Endothelial cell of umbilical vein (primary cell): ENCODE data around the gene CCN2. TPM values are rescaled to one million over a fixed set of nuclear protein-coding genes. Genes with fewer than 3 reads are reported as not detected.

Experiments
- BruUV-seq: library from RNA; stranded (reverse); fragments of 400-500 nt; replicated peaks from 2 replicates; lab custom pipeline; 2021; lab: Mats Ljungman, UMichigan
- CTCF ChIA-PET: fragments of 300-600, 350-600 bp; sonication (Branson Sonifier 250); formaldehyde crosslinking; loops from one replicate; lab custom pipeline; 2021; ENCODE audit warnings: antibody characterized with exemption, inconsistent platforms; lab: Charles Lee
- POLR2A ChIA-PET: fragments of 300-600, 350-600 bp; sonication (Branson Sonifier 250); formaldehyde crosslinking; loops from one replicate; lab custom pipeline; 2021; ENCODE audit warnings: antibody characterized with exemption, inconsistent platforms; lab: Charles Lee
- DNase-seq: peaks from one replicate; pipeline ENCODE4 v3.0.0-alpha.2; 2011; ENCODE audit warnings: low read depth, low spot score
- FAIRE-seq: peaks from 2 replicates; lab custom pipeline; 2011; peaks lifted over from hg19 to GRCh38; lab: Jason Lieb, UNC
- H2AFZ ChIP-seq: 2 replicates; pipeline ENCODE4 v1.6.0; 2012; ENCODE audit warnings: low read depth, low read length, control low read depth, inconsistent platforms
- H3K27ac ChIP-seq: 2 replicates; pipeline ENCODE4 v1.5.1; 2011; ENCODE audit warnings: low read depth, mild to moderate bottlenecking, control low read depth, low read length, moderate library complexity; ENCODE audit not compliant: insufficient read depth
- H3K27me3 ChIP-seq, 2 experiments: 2 replicates each; pipeline versions ENCODE4 v1.6.0 to v1.6.1; 2011; ENCODE audit warnings: low read length in 2 of 2, mixed read lengths in 1 of 2; ENCODE audit not compliant: control insufficient read depth in 2 of 2, insufficient read depth in 2 of 2
- H3K36me3 ChIP-seq, 2 experiments: 2 replicates in 1 of 2; 3 replicates in 1 of 2; pipeline ENCODE4 v1.5.1; 2011; ENCODE audit warnings: low read length in 2 of 2, mild to moderate bottlenecking in 1 of 2, moderate library complexity in 1 of 2; ENCODE audit not compliant: control insufficient read depth in 2 of 2, insufficient read depth in 2 of 2; ENCODE audit errors: extremely low read depth in 1 of 2
- H3K4me1 ChIP-seq: 3 replicates; pipeline ENCODE4 v1.5.1; 2011; ENCODE audit warnings: mild to moderate bottlenecking, low read length; ENCODE audit not compliant: control insufficient read depth, insufficient read depth; ENCODE audit errors: extremely low read depth
- H3K4me2 ChIP-seq: 2 replicates; pipeline ENCODE4 v1.6.1; 2011; ENCODE audit warnings: low read length, control low read depth, mixed read lengths; ENCODE audit not compliant: insufficient read depth
- H3K4me3 ChIP-seq, 3 experiments: fragments of 200-600 bp in 1 of 3; sonication (generic), shearing (Covaris generic) in 1 of 3; replicated peaks in 1 of 3; 2 replicates each; pipeline ENCODE4 v1.5.1; 2011 to 2016; ENCODE audit warnings: control low read depth in 3 of 3, low read length in 3 of 3, mild to moderate bottlenecking in 2 of 3, inconsistent platforms in 1 of 3, low read depth in 1 of 3, moderate library complexity in 1 of 3; ENCODE audit not compliant: insufficient read depth in 1 of 3
- H3K79me2 ChIP-seq: 2 replicates; pipeline ENCODE4 v1.6.0; 2012; ENCODE audit warnings: low read length, inconsistent platforms; ENCODE audit not compliant: control insufficient read depth, insufficient read depth
- H3K9ac ChIP-seq: replicated peaks from 2 replicates; pipeline ENCODE3; 2011; ENCODE audit warnings: low read length, control low read depth; ENCODE audit not compliant: insufficient read depth; ENCODE audit errors: extremely low read depth
- H3K9me1 ChIP-seq: replicated peaks from 3 replicates; pipeline ENCODE4 v1.6.0; 2011; ENCODE audit warnings: mild to moderate bottlenecking, low read length; ENCODE audit not compliant: control insufficient read depth, insufficient read depth; ENCODE audit errors: extremely low read depth
- H3K9me3 ChIP-seq: replicated peaks from 2 replicates; pipeline ENCODE4 v1.5.1; 2012; ENCODE audit warnings: low read length, inconsistent platforms; ENCODE audit not compliant: control insufficient read depth, insufficient read depth
- H4K20me1 ChIP-seq: replicated peaks from 2 replicates; pipeline ENCODE3; 2011; ENCODE audit warnings: mild to moderate bottlenecking, low read length; ENCODE audit not compliant: control insufficient read depth, insufficient read depth; ENCODE audit errors: extremely low read depth
- EZH2 ChIP-seq: IDR thresholded peaks from 2 replicates; pipeline ENCODE4 v1.6.1; 2012; ENCODE audit warnings: borderline replicate concordance, low read depth, mild to moderate bottlenecking, moderate library complexity, low read length, inconsistent platforms; ENCODE audit not compliant: severe bottlenecking
- GATA2 ChIP-seq: IDR thresholded peaks from 2 replicates; pipeline ENCODE4 v1.7.0; 2011; ENCODE audit warnings: low read depth, mild to moderate bottlenecking, moderate library complexity, mixed read lengths, low read length; ENCODE audit not compliant: insufficient read length, insufficient read depth
- MYC ChIP-seq: IDR thresholded peaks from one replicate; pipeline ENCODE4 v1.6.1; 2011; ENCODE audit warnings: mild to moderate bottlenecking, low read depth, low read length
- POLR2A ChIP-seq: IDR thresholded peaks from 2 replicates; pipeline ENCODE4 v1.6.1; 2012; ENCODE audit warnings: low read depth, mild to moderate bottlenecking, control low read depth, low read length
- POLR2AphosphoS5 ChIP-seq: IDR thresholded peaks from 2 replicates; pipeline ENCODE4 v1.6.1; 2012; ENCODE audit warnings: low read depth, mild to moderate bottlenecking, control low read depth, low read length, moderate library complexity; ENCODE audit not compliant: insufficient read depth
- dilution Hi-C: fragments of 300-500 bp; cut with MboI; formaldehyde crosslinking; loops from one replicate; pipeline ENCODE4 v1.15.0; 2019; ENCODE audit warnings: low sequenced_read_pairs; ENCODE audit not compliant: extremely low pct_ligation_motif_present
- intact Hi-C: fragments of 100-400 bp; cut with micrococcal nuclease; formaldehyde crosslinking; loops from one replicate; pipeline ENCODE4 v1.10.0; 2022
- polyA plus RNA-seq, 4 experiments: library from polyadenylated mRNA; depleted of rRNA in 3 of 4; stranded (reverse) in 3 of 4; unstranded in 1 of 4; fragments of >200 nt; gene quantifications; 2 replicates each; pipeline versions ENCODE4 v1.2.1 to v1.2.3, GENCODE V29; 2011 to 2012; ENCODE audit warnings: missing spikeins in 1 of 4
- total RNA-seq: library from RNA; stranded (reverse); gene quantifications from 2 replicates; pipeline ENCODE4 v1.2.3, GENCODE V29; 2021
- TF ChIP-seq, protein P1 (sequence below): IDR thresholded peaks from 2 replicates; pipeline ENCODE4 v1.6.1; 2011; ENCODE audit not compliant: insufficient read depth, insufficient read length
- TF ChIP-seq, protein P2 (sequence below), 2 donors: IDR thresholded peaks; 1 replicate in 1 of 2; 2 replicates in 1 of 2; pipeline ENCODE4 v1.5.1; 2011; ENCODE audit warnings: low read length in 2 of 2, mild to moderate bottlenecking in 2 of 2, moderate library complexity in 2 of 2, control low read depth in 1 of 2, inconsistent platforms in 1 of 2, low read depth in 1 of 2; ENCODE audit not compliant: insufficient read depth in 1 of 2; ENCODE audit errors: extremely low read depth in 1 of 2

CCN2 gene
- total and polyA plus RNA-seq, 2 donors (not counting 3 experiments of a cell fraction or from before 2014, with no cell fraction given): 1,926 to 2,488 TPM

DNA sequence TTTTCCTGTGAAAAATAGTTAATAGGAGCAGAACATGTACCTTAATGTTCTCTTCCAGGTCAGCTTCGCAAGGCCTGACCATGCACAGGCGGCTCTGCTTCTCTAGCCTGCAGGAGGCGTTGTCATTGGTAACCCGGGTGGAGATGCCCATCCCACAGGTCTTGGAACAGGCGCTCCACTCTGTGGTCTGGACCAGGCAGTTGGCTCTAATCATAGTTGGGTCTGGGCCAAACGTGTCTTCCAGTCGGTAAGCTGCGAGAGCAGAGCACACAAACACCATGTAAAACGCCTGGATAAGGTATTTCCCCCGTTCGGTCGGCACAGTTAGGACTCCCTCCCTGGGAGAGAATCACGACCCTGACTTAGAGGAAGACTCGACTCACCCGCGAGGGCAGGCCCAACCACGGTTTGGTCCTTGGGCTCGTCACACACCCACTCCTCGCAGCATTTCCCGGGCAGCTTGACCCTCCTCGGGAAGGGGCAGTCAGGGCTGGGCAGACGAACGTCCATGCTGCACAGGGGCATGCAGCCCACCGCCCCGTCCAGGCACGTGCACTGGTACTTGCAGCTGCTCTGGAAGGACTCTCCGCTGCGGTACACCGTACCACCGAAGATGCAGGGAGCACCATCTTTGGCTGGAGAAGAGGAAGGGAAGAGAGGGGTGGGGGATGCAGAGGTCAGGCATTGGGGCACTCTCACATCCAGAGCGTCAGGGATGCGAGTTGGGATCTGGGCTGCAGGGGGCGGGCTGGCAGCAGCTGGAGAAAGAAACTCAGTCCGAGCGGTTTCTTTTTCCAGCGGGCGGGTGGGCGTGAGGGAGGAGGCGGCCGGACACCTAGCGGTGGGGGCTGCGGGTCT, 1.0 kb downstream of the CCN2 start:
- H3K36me3 ChIP-seq: peaks cover 10 to 11% of the 10 kb centered on the region in 2 experiments
- dilution Hi-C loops: no loop called here
- peaks cover 35% of the 10 kb centered on the region for H3K4me1 ChIP-seq
- BruUV-seq: TSS peak; percentile 40
- DNase-seq (peak; percentile 55), FAIRE-seq (no peak)
- TF ChIP-seq, protein P1, sequence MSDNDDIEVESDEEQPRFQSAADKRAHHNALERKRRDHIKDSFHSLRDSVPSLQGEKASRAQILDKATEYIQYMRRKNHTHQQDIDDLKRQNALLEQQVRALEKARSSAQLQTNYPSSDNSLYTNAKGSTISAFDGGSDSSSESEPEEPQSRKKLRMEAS: peak; percentile 11
- TF ChIP-seq EZH2 (no peak), POLR2A (peak; percentile 94), MYC (peak; percentile 82), POLR2AphosphoS5 (peak; percentile 85), GATA2 (no peak)
- TF ChIP-seq, protein P2, sequence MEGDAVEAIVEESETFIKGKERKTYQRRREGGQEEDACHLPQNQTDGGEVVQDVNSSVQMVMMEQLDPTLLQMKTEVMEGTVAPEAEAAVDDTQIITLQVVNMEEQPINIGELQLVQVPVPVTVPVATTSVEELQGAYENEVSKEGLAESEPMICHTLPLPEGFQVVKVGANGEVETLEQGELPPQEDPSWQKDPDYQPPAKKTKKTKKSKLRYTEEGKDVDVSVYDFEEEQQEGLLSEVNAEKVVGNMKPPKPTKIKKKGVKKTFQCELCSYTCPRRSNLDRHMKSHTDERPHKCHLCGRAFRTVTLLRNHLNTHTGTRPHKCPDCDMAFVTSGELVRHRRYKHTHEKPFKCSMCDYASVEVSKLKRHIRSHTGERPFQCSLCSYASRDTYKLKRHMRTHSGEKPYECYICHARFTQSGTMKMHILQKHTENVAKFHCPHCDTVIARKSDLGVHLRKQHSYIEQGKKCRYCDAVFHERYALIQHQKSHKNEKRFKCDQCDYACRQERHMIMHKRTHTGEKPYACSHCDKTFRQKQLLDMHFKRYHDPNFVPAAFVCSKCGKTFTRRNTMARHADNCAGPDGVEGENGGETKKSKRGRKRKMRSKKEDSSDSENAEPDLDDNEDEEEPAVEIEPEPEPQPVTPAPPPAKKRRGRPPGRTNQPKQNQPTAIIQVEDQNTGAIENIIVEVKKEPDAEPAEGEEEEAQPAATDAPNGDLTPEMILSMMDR (IDR thresholded peaks at IDR 0.05; ENCODE audit: extremely low read depth in 1 of 2, insufficient read depth in 1 of 2, low read depth in 1 of 2, low read length in 2 of 2): peak; percentile 5 to 37
- H3K9me3 ChIP-seq: no peaks in the 10 kb centered on the region
- H3K9me1 ChIP-seq: no peaks in the 10 kb centered on the region
- peaks cover 33% of the 10 kb centered on the region for H3K79me2 ChIP-seq
- H3K4me2 ChIP-seq: peak overlapping the region; percentile 59
- peak overlapping the region; percentile 98 for H3K9ac ChIP-seq
- H4K20me1 ChIP-seq: no peaks in the 10 kb centered on the region
- H2AFZ ChIP-seq: no peak overlapping the region
- peak overlapping the region; percentile 69 for H3K27ac ChIP-seq
- peak overlapping the region; percentile 10 to 93 (median 88) for H3K4me3 ChIP-seq
- POLR2A ChIA-PET: interaction anchor here (1.2 to 7.3 kb wide), 9 partner anchors 31 to 321 kb away, joined by 3 to 200 read pairs (median 20); no protein-coding TSS in a partner anchor
- intact Hi-C loops: no loop called here
- no peaks in the 10 kb centered on the region for H3K27me3 ChIP-seq
- CTCF ChIA-PET: interaction anchor here (0.7 to 7.2 kb wide), 11 partner anchors 11 to 348 kb away, joined by 3 to 74 read pairs (median 7); no protein-coding TSS in a partner anchor
